Stimulated activated CD4-positive, alpha-beta T cell treated with anti-CD3 and anti-CD28 coated beads, TNF-alpha, amount 100 ng/mL, for 1 hour (primary cell): Measurements from ENCODE around the gene PRKCE.

Source experiments
- DNase-seq, 3 donors: peaks; one replicate each; pipeline ENCODE4 v3.0.0-alpha.2; 2020; ENCODE audit warnings: low read depth in 3 of 3, low spot score in 1 of 3

The PRKCE gene

GRCh38 chr2:45953376-45954027 lies 302.0 kb downstream of the PRKCE start:
- no peak for DNase-seq

GRCh38 chr2:45954233-45954850 lies 302.9 kb downstream of the PRKCE start:
- DNase-seq: no peak

GRCh38 chr2:45957533-45958227 lies 306.2 kb downstream of the PRKCE start:
- no peak for DNase-seq

GRCh38 chr2:45960057-45960863 lies 308.8 kb downstream of the PRKCE start:
- DNase-seq: no peak

- DNase-seq: no peak
These were observed 310.9 kb downstream of the PRKCE start for GRCh38 chr2:45962177-45962921.

GRCh38 chr2:45963816-45964215 lies 312.3 kb downstream of the PRKCE start:
- DNase-seq: no peak

GRCh38 chr2:45964223-45964841 lies 312.9 kb downstream of the PRKCE start:
- no peak for DNase-seq

- no peak for DNase-seq
These were observed 313.4 kb downstream of the PRKCE start for GRCh38 chr2:45964906-45965305.

GRCh38 chr2:45965871-45966498 lies 314.5 kb downstream of the PRKCE start:
- no peak for DNase-seq

- DNase-seq: no peak
These were observed 317.6 kb downstream of the PRKCE start for GRCh38 chr2:45968946-45969584.

- DNase-seq: no peak
These were observed 322.0 kb downstream of the PRKCE start for GRCh38 chr2:45973426-45973825.

- DNase-seq: no peak
These were observed 322.6 kb downstream of the PRKCE start for GRCh38 chr2:45974056-45974455.

GRCh38 chr2:45974762-45975408 lies 323.4 kb downstream of the PRKCE start:
- no peak for DNase-seq

GRCh38 chr2:45975752-45976517 lies 324.5 kb downstream of the PRKCE start:
- no peak for DNase-seq

- DNase-seq: no peak
These were observed 326.9 kb downstream of the PRKCE start for GRCh38 chr2:45978302-45978859.

GRCh38 chr2:45979065-45979464 lies 327.6 kb downstream of the PRKCE start:
- DNase-seq: no peak

- DNase-seq: no peak
These were observed 328.8 kb downstream of the PRKCE start for GRCh38 chr2:45980161-45980865.
